HL-60 (cell line): ENCODE results near the gene TCL1B.

Experiments used
- DNase-seq, 2 experiments: peaks; one replicate each; pipeline ENCODE4 v3.0.0-alpha.2; 2010 to 2020; ENCODE audit warnings: low read depth in 1 of 2, low spot score in 1 of 2
- H3K27ac ChIP-seq: fragments of 250-450 bp; sonication (Bioruptor Pico); replicated peaks from 2 replicates; pipeline ENCODE4 v1.5.1; 2020; ENCODE audit warnings: mild to moderate bottlenecking, moderate library complexity
- H3K27me3 ChIP-seq: fragments of 250-450 bp; sonication (Bioruptor Pico); 2 replicates; pipeline ENCODE4 v1.5.1; 2021; ENCODE audit warnings: mild to moderate bottlenecking, moderate library complexity; ENCODE audit not compliant: insufficient read depth, poor library complexity, severe bottlenecking
- H3K4me3 ChIP-seq: replicated peaks from 2 replicates; pipeline ENCODE4 v1.5.1; 2011; ENCODE audit warnings: mild to moderate bottlenecking, control low read depth, low read length; ENCODE audit not compliant: insufficient read depth
- CTCF ChIP-seq: IDR thresholded peaks from one replicate; pipeline ENCODE4 v1.5.1; 2011; ENCODE audit warnings: low read length, control low read depth, inconsistent platforms; ENCODE audit not compliant: insufficient read depth
- GABPA ChIP-seq: IDR thresholded peaks from 2 replicates; pipeline ENCODE4 v1.6.1; 2012; ENCODE audit warnings: low read depth
- POLR2AphosphoS5 ChIP-seq: IDR thresholded peaks from 2 replicates; pipeline ENCODE4 v1.6.1; 2012; ENCODE audit warnings: low read depth
- REST ChIP-seq: IDR thresholded peaks from 2 replicates; pipeline ENCODE4 v1.6.1; 2012; ENCODE audit warnings: low read depth; ENCODE audit not compliant: insufficient replicate concordance
- SPI1 ChIP-seq: IDR thresholded peaks from 2 replicates; pipeline ENCODE4 v1.6.1; 2012; ENCODE audit warnings: low read depth, mild to moderate bottlenecking, borderline replicate concordance

The TCL1B gene

GRCh38 chr14:95691591-95691990 is 5.4 kb downstream of the TCL1B start:
- no peak overlapping the region for H3K4me3 ChIP-seq
- no peak overlapping the region for H3K27ac ChIP-seq
- no peak for DNase-seq
- H3K27me3 ChIP-seq: peaks cover 2% of the 10 kb centered on the region
- TF ChIP-seq REST (no peak), SPI1 (no peak), GABPA (no peak), CTCF (no peak), POLR2AphosphoS5 (no peak)

GRCh38 chr14:95692109-95692508 is 5.9 kb downstream of the TCL1B start:
- DNase-seq: no peak
- Histone ChIP-seq H3K27me3 (peaks cover 2% of the 10 kb centered on the region), H3K27ac (no peak overlapping the region), H3K4me3 (no peak overlapping the region)
- TF ChIP-seq CTCF (no peak), GABPA (no peak)

- DNase-seq: no peak
- no peak overlapping the region for H3K4me3 ChIP-seq
- no peak overlapping the region for H3K27ac ChIP-seq
- TF ChIP-seq CTCF (no peak), GABPA (no peak), REST (no peak), SPI1 (no peak), POLR2AphosphoS5 (no peak)
- peaks cover 2% of the 10 kb centered on the region for H3K27me3 ChIP-seq
Observed at GRCh38 chr14:95695051-95695450, 8.8 kb downstream of the TCL1B start.

- Histone ChIP-seq H3K4me3 (no peak overlapping the region), H3K27me3 (peaks cover 2% of the 10 kb centered on the region), H3K27ac (no peak overlapping the region)
- no peak for DNase-seq
- TF ChIP-seq REST: no peak
- TF ChIP-seq GABPA: no peak
- TF ChIP-seq SPI1: no peak
- TF ChIP-seq POLR2AphosphoS5: no peak
- no peak for TF ChIP-seq CTCF
Observed at GRCh38 chr14:95695913-95696312, 9.7 kb downstream of the TCL1B start.
